ENCODE data around the gene OR4K17. TPM values are rescaled to one million over a fixed set of nuclear protein-coding genes. Genes with fewer than 3 reads are reported as not detected.
"Not testable (repeated sequence)": the region's sequence is repeated elsewhere in the genome, so short reads cannot be mapped to it uniquely, and the experiment has no call there.

The OR4K17 gene
- total RNA-seq, 1 experiment from 2014 or later: not detected

GRCh38 chr14:20164462-20164861 lies 53.9 kb downstream of the OR4K17 start:
- Histone ChIP-seq H3K4me1 (replicated peaks; ENCODE audit: insufficient read depth) (no peaks in the 10 kb centered on the region), H3K36me3 (ENCODE audit: low read depth) (no peaks in the 10 kb centered on the region), H4K20me1 (ENCODE audit: insufficient read depth) (no peaks in the 10 kb centered on the region), H3K27me3 (ENCODE audit: insufficient read depth, low read depth) (no peaks in the 10 kb centered on the region), H3K9me3 (ENCODE audit: insufficient read depth, low read depth) (no peaks in the 10 kb centered on the region), H3K9me2 (ENCODE audit: insufficient read depth) (no peaks in the 10 kb centered on the region), H3K4me2 (no peak overlapping the region), H2AFZ (no peak overlapping the region), H3K4me3 (no peak overlapping the region), H3F3A (ENCODE audit: insufficient read depth, low read depth) (no peaks in the 10 kb centered on the region), H3K79me2 (ENCODE audit: low read depth) (no peaks in the 10 kb centered on the region), H3K27ac (no peak overlapping the region)
- no TSS peak for BruUV-seq (replicated peaks)
- TF ChIP-seq EZH2 (IDR thresholded peaks at IDR 0.05; ENCODE audit: low read depth) (no peak), CTCF (conservative IDR thresholded peaks at IDR 0.05) (no peak)
- no peak for DNase-seq
- intact Hi-C loops (cut with micrococcal nuclease; ENCODE audit: unreplicated experiment): no loop called here
- ChIA-PET CTCF (no interaction called here), POLR2A (ENCODE audit: unreplicated experiment) (no interaction called here)

- H3K79me2 ChIP-seq (ENCODE audit: low read depth): no peaks in the 10 kb centered on the region
- H3K9me2 ChIP-seq (ENCODE audit: insufficient read depth): no peaks in the 10 kb centered on the region
- ChIA-PET POLR2A (ENCODE audit: unreplicated experiment) (no interaction called here), CTCF (no interaction called here)
- no peak for TF ChIP-seq EZH2 (IDR thresholded peaks at IDR 0.05; ENCODE audit: low read depth)
- TF ChIP-seq CTCF (conservative IDR thresholded peaks at IDR 0.05): no peak
- no peak overlapping the region for H3K4me2 ChIP-seq
- H3K4me1 ChIP-seq (replicated peaks; ENCODE audit: insufficient read depth): no peaks in the 10 kb centered on the region
- H3K4me3 ChIP-seq: no peak overlapping the region
- intact Hi-C loops (cut with micrococcal nuclease; ENCODE audit: unreplicated experiment): no loop called here
- H3K36me3 ChIP-seq (ENCODE audit: low read depth): no peaks in the 10 kb centered on the region
- H3K9me3 ChIP-seq (ENCODE audit: insufficient read depth, low read depth): no peaks in the 10 kb centered on the region
- no peak overlapping the region for H2AFZ ChIP-seq
- BruUV-seq (replicated peaks): no TSS peak
- no peaks in the 10 kb centered on the region for H3K27me3 ChIP-seq (ENCODE audit: insufficient read depth, low read depth)
- H3K27ac ChIP-seq: no peak overlapping the region
- DNase-seq: no peak
- no peaks in the 10 kb centered on the region for H3F3A ChIP-seq (ENCODE audit: insufficient read depth, low read depth)
- H4K20me1 ChIP-seq (ENCODE audit: insufficient read depth): no peaks in the 10 kb centered on the region
Measured at GRCh38 chr14:20167091-20167490, 56.6 kb downstream of the OR4K17 start.

- H3K79me2 ChIP-seq (ENCODE audit: low read depth): not testable (repeated sequence)
Measured at GRCh38 chr14:20169852-20170251, 59.3 kb downstream of the OR4K17 start.

More at GRCh38 chr14:20169852-20170251, 59.3 kb downstream of the OR4K17 start:
- DNase-seq; H2AFZ ChIP-seq; H4K20me1 ChIP-seq (ENCODE audit: insufficient read depth); H3F3A ChIP-seq (ENCODE audit: insufficient read depth, low read depth); CTCF ChIA-PET; POLR2A ChIA-PET (ENCODE audit: unreplicated experiment); BruUV-seq (replicated peaks); intact Hi-C loops (cut with micrococcal nuclease; ENCODE audit: unreplicated experiment); H3K36me3 ChIP-seq (ENCODE audit: low read depth); H3K4me1 ChIP-seq (replicated peaks; ENCODE audit: insufficient read depth); H3K4me3 ChIP-seq; H3K27ac ChIP-seq; H3K9me3 ChIP-seq (ENCODE audit: insufficient read depth, low read depth); H3K27me3 ChIP-seq (ENCODE audit: insufficient read depth, low read depth); H3K9me2 ChIP-seq (ENCODE audit: insufficient read depth); H3K4me2 ChIP-seq: not testable (repeated sequence)

Other genes starting within 250 kb of the OR4K17 start
- gene OR4K2, start 235.6 kb upstream of the OR4K17 start, total RNA-seq (2021): not detected in 2 replicates
- gene OR4K5, start 190.1 kb upstream of the OR4K17 start, total RNA-seq (2021): not detected in 2 replicates
- not detected in 2 replicates for gene OR4K1, start 179.8 kb upstream of the OR4K17 start, total RNA-seq (2021)
- gene OR4K15, start 135.1 kb upstream of the OR4K17 start, total RNA-seq (2021): not detected in 2 replicates
- gene OR4Q2, start 108.6 kb upstream of the OR4K17 start, total RNA-seq (2021): not detected in 2 replicates
- gene OR4K14, start 91.4 kb upstream of the OR4K17 start, total RNA-seq (2021): not detected in 2 replicates
- gene OR4K13, start 74.7 kb upstream of the OR4K17 start, total RNA-seq (2021): not detected in 2 replicates
- not detected in 2 replicates for gene OR4L1, start 50.7 kb upstream of the OR4K17 start, total RNA-seq (2021)
- gene OR4N5, start 28.1 kb downstream of the OR4K17 start, total RNA-seq (2021): not detected in 2 replicates
- not detected in 2 replicates for gene OR11G2, start 80.2 kb downstream of the OR4K17 start, total RNA-seq (2021)
- gene OR11H6, start 113.0 kb downstream of the OR4K17 start, total RNA-seq (2021): not detected in 2 replicates
- gene OR11H7, start 118.2 kb downstream of the OR4K17 start, total RNA-seq (2021): not detected in 2 replicates
- not detected in 2 replicates for gene OR11H4, start 128.5 kb downstream of the OR4K17 start, total RNA-seq (2021)
- gene TTC5, start 195.2 kb downstream of the OR4K17 start, total RNA-seq (2021): 12.6 and 15.8 TPM in 2 replicates
- 30.8 and 34.0 TPM in 2 replicates for gene CCNB1IP1, start 222.5 kb downstream of the OR4K17 start, total RNA-seq (2021)
- gene PARP2, start 232.9 kb downstream of the OR4K17 start, total RNA-seq (2021): 22.1 and 23.3 TPM in 2 replicates